Cerebellar nuclear complex (tissue), 1 donor: Measurements from ENCODE around the gene LBP.
"Not testable (repeated sequence)": the region's sequence is repeated elsewhere in the genome, so short reads cannot be mapped to it uniquely, and the experiment has no call there.

ENCODE experiments used
- DNase-seq, 2 experiments: peaks; one replicate each; lab custom pipeline; 2025; lab: John Stamatoyannopoulos, UW

Gene LBP

GRCh38 chr20:38320221-38320620 is 26.1 kb upstream of the LBP start:
- no peak for DNase-seq

- no peak for DNase-seq
These were observed 24.2 kb upstream of the LBP start for GRCh38 chr20:38321959-38322598.

- no peak for DNase-seq
These were observed 22.1 kb upstream of the LBP start for GRCh38 chr20:38324159-38324558.

- no peak for DNase-seq
These were observed 21.1 kb upstream of the LBP start for GRCh38 chr20:38325167-38325566.

GRCh38 chr20:38325905-38326304 is 20.4 kb upstream of the LBP start:
- DNase-seq, result no peak

- no peak for DNase-seq
These were observed 20.0 kb upstream of the LBP start for GRCh38 chr20:38326309-38326708.

GRCh38 chr20:38330638-38331037 is 15.6 kb upstream of the LBP start:
- DNase-seq, result no peak

- DNase-seq, result no peak
These were observed 15.0 kb upstream of the LBP start for GRCh38 chr20:38331245-38331644.

GRCh38 chr20:38331814-38332213 is 14.5 kb upstream of the LBP start:
- no peak for DNase-seq

GRCh38 chr20:38334016-38334415 is 12.3 kb upstream of the LBP start:
- no peak for DNase-seq

GRCh38 chr20:38336726-38337125 is 9.6 kb upstream of the LBP start:
- no peak for DNase-seq

GRCh38 chr20:38337561-38338140 is 8.6 kb upstream of the LBP start:
- no peak for DNase-seq

GRCh38 chr20:38338849-38339520 is 7.3 kb upstream of the LBP start:
- no peak for DNase-seq

GRCh38 chr20:38339521-38339896 is 6.8 kb upstream of the LBP start:
- DNase-seq, result not testable (repeated sequence)

- DNase-seq, result no peak
These were observed 6.3 kb upstream of the LBP start for GRCh38 chr20:38339997-38340396.

GRCh38 chr20:38340693-38341092 is 5.6 kb upstream of the LBP start:
- DNase-seq, result no peak

- DNase-seq, result no peak
These were observed 4.1 kb upstream of the LBP start for GRCh38 chr20:38342216-38342615.

- DNase-seq, result no peak
These were observed 3.5 kb upstream of the LBP start for GRCh38 chr20:38342713-38343310.

- no peak for DNase-seq
These were observed 2.8 kb upstream of the LBP start for GRCh38 chr20:38343311-38344106.

- no peak for DNase-seq
These were observed 2.1 kb upstream of the LBP start for GRCh38 chr20:38344107-38344701.

GRCh38 chr20:38345643-38346042 is 639 bp upstream of the LBP start:
- DNase-seq, result no peak

- no peak for DNase-seq
These were observed 459 bp downstream of the LBP start for GRCh38 chr20:38346741-38347140.
